NT2/D1 (cell line): ENCODE measurements around the gene MAP2K6.
"Not testable (repeated sequence)": the region's sequence is repeated elsewhere in the genome, so short reads cannot be mapped to it uniquely, and the experiment has no call there.

Source experiments
- DNase-seq: peaks from one replicate; pipeline ENCODE4 v3.0.0-alpha.2; 2011; ENCODE audit warnings: low read depth, low spot score
- H3K27me3 ChIP-seq: 2 replicates; pipeline ENCODE4 v1.6.0; 2011; ENCODE audit warnings: mild to moderate bottlenecking; ENCODE audit not compliant: insufficient read length, insufficient read depth
- H3K36me3 ChIP-seq: 2 replicates; pipeline ENCODE4 v1.6.1; 2011; ENCODE audit warnings: mild to moderate bottlenecking, low read length, mixed read lengths; ENCODE audit not compliant: insufficient read depth, insufficient read length
- H3K4me1 ChIP-seq: 2 replicates; pipeline ENCODE4 v1.5.1; 2011; ENCODE audit not compliant: insufficient read depth, insufficient read length
- H3K4me3 ChIP-seq: 2 replicates; pipeline ENCODE4 v1.5.1; 2011; ENCODE audit warnings: low read depth; ENCODE audit not compliant: insufficient read length
- H3K9ac ChIP-seq: 2 replicates; pipeline ENCODE4 v1.6.0; 2011; ENCODE audit warnings: low read depth; ENCODE audit not compliant: insufficient read length
- H3K9me3 ChIP-seq: 2 replicates; pipeline ENCODE4 v1.5.1; 2011; ENCODE audit warnings: mild to moderate bottlenecking, low read length; ENCODE audit not compliant: insufficient read depth
- SUZ12 ChIP-seq: IDR thresholded peaks from 2 replicates; pipeline ENCODE4 v1.6.1; 2011; ENCODE audit not compliant: insufficient read length, insufficient read depth; ENCODE audit errors: extremely low read depth
- YY1 ChIP-seq: IDR thresholded peaks from 2 replicates; pipeline ENCODE4 v1.6.1; 2011; ENCODE audit not compliant: insufficient read length, insufficient read depth
- ZNF274 ChIP-seq: IDR thresholded peaks from 2 replicates; pipeline ENCODE4 v1.6.1; 2011; ENCODE audit warnings: mild to moderate bottlenecking, low read depth, low read length

The MAP2K6 gene

GRCh38 chr17:69470702-69471101 is 56.2 kb downstream of the MAP2K6 start:
- H3K4me1 ChIP-seq = no peaks in the 10 kb centered on the region

DNA sequence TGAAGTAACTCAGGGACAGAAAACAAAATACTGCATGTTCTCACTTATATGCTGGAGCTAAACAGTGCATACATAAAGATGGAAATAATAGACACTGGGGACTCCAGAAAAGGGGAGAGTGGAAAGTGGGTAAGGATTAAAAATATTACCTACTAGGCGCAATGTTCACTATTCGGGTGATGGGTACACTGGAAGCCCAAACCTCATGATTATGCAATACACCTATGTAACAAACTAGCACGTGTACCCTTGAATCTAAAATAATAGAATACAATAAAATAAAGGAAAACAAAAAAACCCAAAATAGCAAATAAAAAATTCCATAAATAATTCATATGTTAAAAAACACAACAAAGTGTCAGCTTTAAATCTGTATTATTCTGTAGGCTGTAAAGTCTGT is 56.9 kb downstream of the MAP2K6 start:
- TF ChIP-seq SUZ12 (no peak), ZNF274 (no peak), YY1 (no peak)
- no peak overlapping the region for H3K4me3 ChIP-seq

More at GRCh38 chr17:69470702-69471101, 56.2 kb downstream of the MAP2K6 start:
- no peaks in the 10 kb centered on the region for H3K27me3 ChIP-seq
- H3K4me3 ChIP-seq = no peak overlapping the region
- H3K36me3 ChIP-seq = no peaks in the 10 kb centered on the region
- DNase-seq = no peak
- no peaks in the 10 kb centered on the region for H3K9me3 ChIP-seq
- H3K9ac ChIP-seq = no peak overlapping the region
- TF ChIP-seq ZNF274 (no peak), YY1 (no peak), SUZ12 (no peak)

DNA sequence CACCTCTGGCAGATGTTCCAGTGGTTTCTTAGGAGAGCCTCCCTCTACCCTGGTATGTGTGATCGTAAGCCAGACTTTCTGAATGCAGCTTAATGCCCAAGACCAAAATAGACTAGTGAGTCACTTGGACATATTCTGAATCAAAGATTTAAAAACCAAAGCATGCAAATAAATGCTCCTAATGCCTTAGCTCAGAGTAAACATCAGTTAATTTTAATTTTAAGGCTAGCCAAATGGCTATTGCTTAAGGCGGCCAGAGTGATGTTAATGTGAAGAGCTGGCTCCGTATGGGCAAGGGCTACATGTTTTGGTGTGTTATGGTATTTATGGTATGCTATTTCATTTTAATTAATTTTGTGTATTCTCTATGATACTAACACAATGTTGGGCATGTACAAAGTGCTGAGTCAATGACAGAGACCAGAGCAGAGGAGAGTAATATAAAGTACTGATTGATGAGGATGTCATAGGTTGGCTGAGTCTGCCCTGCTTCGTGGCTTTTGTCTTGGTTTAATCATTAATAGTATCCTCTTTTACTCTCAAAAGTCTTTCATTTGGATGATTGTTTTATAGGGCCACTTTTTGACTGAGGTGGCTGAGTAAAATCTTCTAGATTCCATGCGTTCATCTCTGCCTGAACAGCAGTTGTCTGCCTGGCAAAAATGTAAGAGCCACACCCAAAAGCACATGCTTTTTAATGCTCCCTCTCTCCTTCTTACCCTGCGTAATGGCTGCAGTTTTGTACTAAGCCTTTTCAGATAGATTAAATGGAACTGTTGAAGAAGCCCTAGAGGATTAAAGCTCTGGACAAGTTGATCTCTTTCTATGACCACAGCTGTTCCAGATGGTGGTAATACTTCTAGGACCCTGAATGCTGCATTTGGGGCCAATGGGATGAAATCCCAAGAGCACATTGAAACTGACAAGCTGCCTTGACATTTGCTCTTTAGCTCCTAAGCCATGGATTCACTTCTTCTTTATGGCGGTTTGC is 59.6 kb downstream of the MAP2K6 start:
- no peak for DNase-seq

More for the DNA sequence above, 56.9 kb downstream of the MAP2K6 start:
- Histone ChIP-seq H3K9ac (no peak overlapping the region), H3K4me1 (no peaks in the 10 kb centered on the region), H3K36me3 (no peaks in the 10 kb centered on the region), H3K27me3 (no peaks in the 10 kb centered on the region), H3K9me3 (no peaks in the 10 kb centered on the region)
- DNase-seq = no peak

DNA sequence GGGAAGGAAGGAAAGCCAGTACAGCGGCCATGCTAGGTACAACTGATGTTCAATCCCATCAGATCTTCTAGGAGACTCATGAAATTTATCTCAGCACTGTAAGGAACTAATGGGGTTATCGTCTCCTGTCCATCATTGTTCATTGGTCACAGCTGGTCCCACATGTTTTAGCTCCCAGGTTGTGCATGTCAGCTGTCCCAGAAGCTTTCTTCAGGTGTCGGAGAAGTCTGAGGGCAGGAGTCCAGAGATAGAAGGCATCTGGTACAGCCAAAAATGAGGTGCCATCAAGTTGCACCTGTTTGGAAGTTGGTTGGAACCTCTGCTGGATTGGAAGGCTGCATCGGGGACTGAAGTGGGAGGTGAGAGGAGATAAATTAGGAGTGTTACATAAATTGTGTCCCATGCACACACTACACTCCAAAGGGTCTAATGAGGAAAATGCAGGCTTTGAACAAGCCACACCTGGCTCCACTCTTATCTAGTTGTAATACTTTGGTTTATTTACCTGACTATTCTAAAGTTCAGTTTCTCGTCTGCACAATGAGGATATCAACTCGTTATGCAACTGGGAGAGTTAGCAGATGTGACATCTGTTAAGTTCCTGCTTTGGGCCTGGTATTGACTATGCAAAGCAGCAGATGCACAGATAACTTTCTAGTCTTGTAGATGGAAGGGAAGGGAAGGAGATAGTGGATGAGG is 62.9 kb downstream of the MAP2K6 start:
- TF ChIP-seq YY1 (no peak), ZNF274 (no peak), SUZ12 (no peak)
- Histone ChIP-seq H3K36me3 (no peaks in the 10 kb centered on the region), H3K4me1 (no peaks in the 10 kb centered on the region), H3K9me3 (no peaks in the 10 kb centered on the region), H3K4me3 (no peak overlapping the region), H3K27me3 (no peaks in the 10 kb centered on the region), H3K9ac (no peak overlapping the region)
- no peak for DNase-seq

More for the DNA sequence above, 59.6 kb downstream of the MAP2K6 start:
- TF ChIP-seq SUZ12 (no peak), ZNF274 (no peak), YY1 (no peak)
- no peaks in the 10 kb centered on the region for H3K4me1 ChIP-seq
- no peaks in the 10 kb centered on the region for H3K36me3 ChIP-seq
- no peak overlapping the region for H3K4me3 ChIP-seq
- no peak overlapping the region for H3K9ac ChIP-seq
- no peaks in the 10 kb centered on the region for H3K27me3 ChIP-seq
- H3K9me3 ChIP-seq = no peaks in the 10 kb centered on the region

GRCh38 chr17:69477903-69478266 is 63.4 kb downstream of the MAP2K6 start:
- DNase-seq = no peak
- H3K4me1 ChIP-seq = no peaks in the 10 kb centered on the region
- H3K36me3 ChIP-seq = no peaks in the 10 kb centered on the region
- no peak overlapping the region for H3K4me3 ChIP-seq
- no peaks in the 10 kb centered on the region for H3K27me3 ChIP-seq
- no peak overlapping the region for H3K9ac ChIP-seq
- no peak for TF ChIP-seq ZNF274
- no peak for TF ChIP-seq SUZ12
- TF ChIP-seq YY1 = no peak
- no peaks in the 10 kb centered on the region for H3K9me3 ChIP-seq

DNA sequence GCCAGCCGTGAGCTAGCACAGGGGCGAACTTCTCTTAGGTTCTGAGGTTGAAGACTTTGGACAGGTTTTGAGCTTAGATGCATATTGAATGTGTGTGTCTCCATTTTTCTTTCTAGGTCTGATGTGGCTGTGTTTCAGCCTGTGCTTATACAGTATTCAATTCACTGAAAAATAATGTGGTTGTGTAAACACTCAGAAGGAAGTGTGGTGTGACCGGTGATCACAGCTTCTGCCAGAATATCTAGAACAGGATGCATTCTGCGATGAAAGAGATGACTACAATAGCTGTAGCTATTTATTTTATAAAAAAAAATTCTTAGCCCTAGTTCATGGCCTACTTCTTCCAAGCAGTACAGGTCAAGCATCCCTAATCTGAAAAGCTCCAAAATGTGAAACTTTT is 64.4 kb downstream of the MAP2K6 start:
- Histone ChIP-seq H3K4me1 (no peaks in the 10 kb centered on the region), H3K36me3 (no peaks in the 10 kb centered on the region), H3K9me3 (no peaks in the 10 kb centered on the region), H3K27me3 (no peaks in the 10 kb centered on the region), H3K9ac (no peak overlapping the region), H3K4me3 (no peak overlapping the region)
- TF ChIP-seq ZNF274 (no peak), YY1 (no peak), SUZ12 (no peak)
- no peak for DNase-seq

DNA sequence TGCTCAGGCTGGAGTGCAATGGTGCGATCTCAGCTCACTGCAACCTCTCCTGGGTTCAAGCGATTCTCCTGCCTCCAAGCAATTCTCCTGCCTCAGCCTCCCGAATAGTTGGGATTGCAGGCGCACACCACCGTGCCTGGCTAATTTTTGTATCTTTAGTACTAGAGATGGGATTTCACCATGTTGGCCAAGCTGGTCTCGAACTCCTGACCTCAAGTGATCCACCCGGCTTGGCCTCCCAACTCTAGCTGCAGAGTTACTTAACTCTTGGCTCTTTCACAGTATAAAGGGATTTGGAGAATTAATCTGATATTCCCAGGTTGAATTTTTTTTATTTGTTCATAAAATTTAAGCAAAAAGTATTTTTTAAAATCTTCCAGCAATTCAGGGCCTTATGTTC is 65.3 kb downstream of the MAP2K6 start:
- H3K4me1 ChIP-seq, H3K4me3 ChIP-seq, H3K27me3 ChIP-seq, H3K9ac ChIP-seq, H3K9me3 ChIP-seq, H3K36me3 ChIP-seq, DNase-seq: not testable (repeated sequence)
